Natural killer cell treated with Interleukin-12 subunit alpha and Interleukin-12 subunit beta and Interleukin-15 and Interleukin-18, amount 100 ng/mL, for 72 hours (primary cell): ENCODE data around the gene TMEM213. TPM values are rescaled to one million over a fixed set of nuclear protein-coding genes. Genes with fewer than 3 reads are reported as not detected.
"Not testable (repeated sequence)": the region's sequence is repeated elsewhere in the genome, so short reads cannot be mapped to it uniquely, and the experiment has no call there.

Source experiments
- ATAC-seq, 2 donors: fragments of 150-1000 bp; cut with Tn5 transposase in 1 of 2; sonication (Bioruptor Pico), chemical (Tn5 transposase) in 1 of 2; 2 replicates each; pipeline ENCODE4 v1.10.0; 2021
- DNase-seq: peaks from one replicate; pipeline ENCODE4 v3.0.0; 2022; ENCODE audit warnings: low spot score
- H3K27ac Mint-ChIP-seq, 2 donors: 1 replicate in 1 of 2; 2 replicates in 1 of 2; pipeline ENCODE4 v1.8.0; 2022; ENCODE audit warnings: mixed read lengths in 2 of 2, mild to moderate bottlenecking in 1 of 2, moderate library complexity in 1 of 2
- H3K27me3 Mint-ChIP-seq, 2 donors: 1 replicate in 1 of 2; 2 replicates in 1 of 2; pipeline ENCODE4 v1.8.0; 2022; ENCODE audit warnings: mixed read lengths in 2 of 2
- H3K36me3 Mint-ChIP-seq: one replicate; pipeline ENCODE4 v1.8.0; 2022; ENCODE audit warnings: mixed read lengths
- H3K4me1 Mint-ChIP-seq, 2 donors: 1 replicate in 1 of 2; 2 replicates in 1 of 2; pipeline ENCODE4 v1.8.0; 2022; ENCODE audit warnings: low read depth in 2 of 2, mixed read lengths in 2 of 2, mild to moderate bottlenecking in 1 of 2
- H3K4me3 Mint-ChIP-seq: one replicate; pipeline ENCODE4 v1.8.0; 2022; ENCODE audit warnings: mixed read lengths
- H3K9me3 Mint-ChIP-seq: 2 replicates; pipeline ENCODE4 v1.8.0; 2022; ENCODE audit warnings: mixed read lengths
- total RNA-seq, 2 donors: library from RNA; stranded (reverse); gene quantifications; one replicate each; pipeline ENCODE4 v1.2.3, GENCODE V29; 2022

TMEM213 gene
- total RNA-seq, 2 donors from 2014 or later: not detected

- Mint-ChIP-seq H3K9me3 (no peaks in the 10 kb centered on the region), H3K27me3 (peaks cover 4 to 12% of the 10 kb centered on the region in 2 donors), H3K4me1 (no peaks in the 10 kb centered on the region), H3K27ac (no peak overlapping the region), H3K36me3 (no peaks in the 10 kb centered on the region), H3K4me3 (no peak overlapping the region)
- peak in 1 of 2 donors; percentile 15 for ATAC-seq
- DNase-seq: no peak
Observed at GRCh38 chr7:138773176-138773575, 24.6 kb upstream of the TMEM213 start.

DNA sequence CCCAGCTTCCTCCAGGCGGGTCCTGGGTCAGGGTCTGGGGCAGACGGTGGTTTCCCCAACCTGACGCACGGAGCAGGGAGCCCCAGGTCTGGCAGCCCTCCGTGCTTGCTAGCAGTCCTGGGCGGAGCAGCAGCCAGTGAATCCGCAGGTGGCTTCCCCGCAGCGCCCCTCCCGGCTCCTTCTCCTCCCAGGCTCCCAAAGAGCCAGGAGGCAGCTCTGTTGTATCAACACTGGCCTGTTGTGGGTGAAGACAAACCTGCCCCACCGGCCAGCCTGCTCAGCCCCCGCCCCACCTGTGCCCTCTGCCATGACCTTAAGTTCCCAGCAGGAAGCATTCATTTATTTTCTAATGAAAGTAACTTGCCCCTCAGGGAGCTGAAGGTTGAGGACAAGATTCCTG, 24.0 kb upstream of the TMEM213 start:
- Mint-ChIP-seq H3K4me1 (no peaks in the 10 kb centered on the region), H3K9me3 (no peaks in the 10 kb centered on the region), H3K36me3 (no peaks in the 10 kb centered on the region), H3K4me3 (no peak overlapping the region), H3K27ac (no peak overlapping the region), H3K27me3 (peaks cover 4 to 12% of the 10 kb centered on the region in 2 donors)
- no peak for DNase-seq
- peak in 1 of 2 donors; percentile 15 for ATAC-seq

DNA sequence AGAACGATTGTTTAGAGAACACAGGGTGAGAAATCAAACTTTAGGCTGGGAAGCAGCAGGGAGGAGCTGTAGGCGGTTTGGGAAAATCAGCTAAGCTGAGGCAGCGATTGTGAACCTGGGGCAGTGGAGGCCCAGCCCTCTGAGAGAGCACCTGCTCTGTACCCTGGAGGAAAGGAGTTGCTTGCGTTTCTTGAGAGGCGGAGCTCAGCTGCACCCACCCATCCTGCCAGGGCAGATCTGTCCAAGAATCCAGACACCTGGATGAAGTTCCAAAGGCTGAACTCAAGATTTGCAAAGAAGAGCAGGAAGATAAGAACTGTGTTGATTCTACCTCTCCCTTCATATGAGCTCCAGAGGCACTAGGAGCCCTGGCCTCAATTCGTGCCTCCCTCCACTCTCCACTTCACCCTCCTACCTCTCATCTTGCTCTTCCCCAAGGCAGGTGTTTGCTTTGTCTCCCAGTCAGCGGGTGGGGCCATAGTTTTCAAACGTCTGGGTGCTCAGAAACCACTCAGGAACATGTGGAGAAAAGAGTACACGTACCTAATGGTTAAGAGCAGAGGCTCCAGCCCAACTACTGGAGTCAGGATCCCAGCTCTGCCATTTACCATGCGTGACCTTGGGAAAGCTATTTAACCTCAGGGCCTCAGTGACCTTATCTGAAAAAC, 21.5 kb upstream of the TMEM213 start:
- Mint-ChIP-seq H3K4me1 (no peaks in the 10 kb centered on the region), H3K36me3 (no peaks in the 10 kb centered on the region), H3K9me3 (no peaks in the 10 kb centered on the region), H3K27me3 (peaks cover 4 to 7% of the 10 kb centered on the region in 2 donors), H3K27ac (no peak overlapping the region), H3K4me3 (no peak overlapping the region)
- DNase-seq: no peak
- no peak for ATAC-seq

- Mint-ChIP-seq H3K4me3 (no peak overlapping the region), H3K27ac (no peak overlapping the region), H3K27me3 (peaks cover 4 to 10% of the 10 kb centered on the region in 2 donors), H3K36me3 (no peaks in the 10 kb centered on the region), H3K9me3 (no peaks in the 10 kb centered on the region), H3K4me1 (no peaks in the 10 kb centered on the region)
- DNase-seq (no peak), ATAC-seq (no peak)
Observed at GRCh38 chr7:138781004-138781403, 16.8 kb upstream of the TMEM213 start.

GRCh38 chr7:138784692-138785091, 13.1 kb upstream of the TMEM213 start:
- peaks cover 6% of the 10 kb centered on the region for H3K36me3 Mint-ChIP-seq
- no peaks in the 10 kb centered on the region for H3K4me1 Mint-ChIP-seq
- H3K4me3 Mint-ChIP-seq: no peak overlapping the region
- H3K27ac Mint-ChIP-seq: no peak overlapping the region
- peaks cover 11 to 18% of the 10 kb centered on the region in 2 donors for H3K27me3 Mint-ChIP-seq
- DNase-seq: no peak
- no peak for ATAC-seq
- peaks cover 5% of the 10 kb centered on the region for H3K9me3 Mint-ChIP-seq

GRCh38 chr7:138785587-138786437, 12.0 kb upstream of the TMEM213 start:
- Mint-ChIP-seq H3K27me3 (peaks cover 11 to 23% of the 10 kb centered on the region in 2 donors), H3K9me3 (peaks cover 5% of the 10 kb centered on the region), H3K4me1 (no peaks in the 10 kb centered on the region), H3K4me3 (no peak overlapping the region), H3K27ac (no peak overlapping the region), H3K36me3 (peaks cover 6% of the 10 kb centered on the region)
- no peak for ATAC-seq
- no peak for DNase-seq

DNA sequence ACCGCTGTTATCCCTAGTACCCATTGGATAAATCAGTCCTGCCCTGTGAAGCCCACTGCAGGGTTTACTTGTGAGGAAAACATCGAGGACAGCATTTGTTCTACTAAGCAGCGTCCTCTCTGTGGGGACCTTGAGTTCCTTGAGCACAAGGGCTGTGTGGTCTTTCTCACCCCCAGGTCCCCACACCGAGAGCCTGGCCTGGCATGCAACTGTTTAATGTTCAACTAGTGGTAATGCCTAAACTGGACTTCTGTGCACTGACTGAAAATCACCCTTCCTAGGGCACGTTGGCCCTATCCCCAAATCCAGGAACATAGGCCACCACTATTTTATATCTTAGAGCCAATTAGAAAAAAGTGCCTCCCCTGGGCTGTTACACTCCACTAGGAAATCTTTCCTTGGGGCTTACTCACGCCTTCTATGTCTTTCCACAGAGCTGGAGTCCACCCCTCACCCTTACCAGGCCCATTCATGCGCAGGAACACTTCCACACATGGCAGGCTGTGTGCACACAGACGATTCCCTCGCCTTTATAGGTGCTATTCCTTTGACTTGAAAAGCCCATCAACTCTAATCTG, 1.7 kb upstream of the TMEM213 start:
- peaks cover 0 to 6% of the 10 kb centered on the region in 2 donors for H3K4me1 Mint-ChIP-seq
- H3K4me3 Mint-ChIP-seq: no peak overlapping the region
- H3K27me3 Mint-ChIP-seq: peaks cover 9 to 22% of the 10 kb centered on the region in 2 donors
- DNase-seq (no peak), ATAC-seq (no peak)
- no peak overlapping the region for H3K27ac Mint-ChIP-seq
- no peaks in the 10 kb centered on the region for H3K36me3 Mint-ChIP-seq
- no peaks in the 10 kb centered on the region for H3K9me3 Mint-ChIP-seq

- not testable (repeated sequence) for H3K9me3 Mint-ChIP-seq, H3K36me3 Mint-ChIP-seq, H3K27ac Mint-ChIP-seq, DNase-seq, H3K4me1 Mint-ChIP-seq, H3K4me3 Mint-ChIP-seq, ATAC-seq
- peaks cover 9 to 14% of the 10 kb centered on the region in 2 donors for H3K27me3 Mint-ChIP-seq
Observed at GRCh38 chr7:138797046-138797445, 748 bp upstream of the TMEM213 start.

GRCh38 chr7:138798836-138799235, 1.0 kb downstream of the TMEM213 start:
- no peak for ATAC-seq
- Mint-ChIP-seq H3K27ac (no peak overlapping the region), H3K4me3 (no peak overlapping the region), H3K36me3 (no peaks in the 10 kb centered on the region), H3K9me3 (no peaks in the 10 kb centered on the region), H3K4me1 (peaks cover 0 to 6% of the 10 kb centered on the region in 2 donors), H3K27me3 (peaks cover 7 to 8% of the 10 kb centered on the region in 2 donors)
- DNase-seq: no peak

- Mint-ChIP-seq H3K27me3 (peaks cover 8 to 9% of the 10 kb centered on the region in 2 donors), H3K9me3 (no peaks in the 10 kb centered on the region), H3K36me3 (no peaks in the 10 kb centered on the region), H3K4me1 (peaks cover 0 to 6% of the 10 kb centered on the region in 2 donors), H3K4me3 (no peak overlapping the region), H3K27ac (no peak overlapping the region)
- ATAC-seq: no peak
- DNase-seq: no peak
Observed at GRCh38 chr7:138799336-138800000, 1.7 kb downstream of the TMEM213 start.

DNA sequence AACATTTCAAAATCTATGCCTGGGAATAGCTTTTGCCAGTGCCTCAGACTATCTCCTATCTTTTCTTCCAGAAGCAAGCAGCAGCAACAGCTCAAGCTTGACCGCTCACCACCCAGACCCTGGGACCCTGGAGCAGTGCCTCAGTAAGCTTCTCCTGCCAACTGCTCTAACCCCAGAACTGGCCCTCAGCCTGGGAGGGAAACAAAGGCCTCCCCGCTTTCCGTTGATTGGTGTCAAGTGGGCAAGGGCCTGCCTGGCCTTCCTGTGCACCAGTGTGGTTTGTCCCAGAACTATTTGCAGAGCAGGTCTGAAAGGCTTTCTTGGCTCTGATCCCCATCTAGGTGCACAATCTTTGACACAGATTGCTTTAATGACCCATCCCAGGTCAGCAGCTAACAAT, 3.5 kb downstream of the TMEM213 start:
- no peaks in the 10 kb centered on the region for H3K36me3 Mint-ChIP-seq
- ATAC-seq: no peak
- H3K4me3 Mint-ChIP-seq: no peak overlapping the region
- no peaks in the 10 kb centered on the region for H3K9me3 Mint-ChIP-seq
- DNase-seq: no peak
- H3K4me1 Mint-ChIP-seq: peaks cover 0 to 6% of the 10 kb centered on the region in 2 donors
- H3K27me3 Mint-ChIP-seq: peaks cover 8 to 9% of the 10 kb centered on the region in 2 donors
- H3K27ac Mint-ChIP-seq: no peak overlapping the region

GRCh38 chr7:138802706-138803105, 4.9 kb downstream of the TMEM213 start:
- ATAC-seq: no peak
- no peak overlapping the region for H3K4me3 Mint-ChIP-seq
- DNase-seq: no peak
- no peaks in the 10 kb centered on the region for H3K9me3 Mint-ChIP-seq
- H3K27ac Mint-ChIP-seq: no peak overlapping the region
- H3K4me1 Mint-ChIP-seq: peaks cover 0 to 3% of the 10 kb centered on the region in 2 donors
- peaks cover 0 to 6% of the 10 kb centered on the region in 2 donors for H3K27me3 Mint-ChIP-seq
- no peaks in the 10 kb centered on the region for H3K36me3 Mint-ChIP-seq

- Mint-ChIP-seq H3K36me3 (no peaks in the 10 kb centered on the region), H3K9me3 (no peaks in the 10 kb centered on the region), H3K27me3 (peaks cover 0 to 2% of the 10 kb centered on the region in 2 donors), H3K4me1 (no peaks in the 10 kb centered on the region), H3K27ac (no peak overlapping the region), H3K4me3 (no peak overlapping the region)
- DNase-seq: no peak
- ATAC-seq: no peak
Observed at GRCh38 chr7:138804618-138805017, 6.8 kb downstream of the TMEM213 start.
